ENCODE data around the gene SEMA5B. TPM values are rescaled to one million over a fixed set of nuclear protein-coding genes. Genes with fewer than 3 reads are reported as not detected.

Gene SEMA5B
- total RNA-seq, 1 experiment from 2014 or later: 1.0 TPM

DNA sequence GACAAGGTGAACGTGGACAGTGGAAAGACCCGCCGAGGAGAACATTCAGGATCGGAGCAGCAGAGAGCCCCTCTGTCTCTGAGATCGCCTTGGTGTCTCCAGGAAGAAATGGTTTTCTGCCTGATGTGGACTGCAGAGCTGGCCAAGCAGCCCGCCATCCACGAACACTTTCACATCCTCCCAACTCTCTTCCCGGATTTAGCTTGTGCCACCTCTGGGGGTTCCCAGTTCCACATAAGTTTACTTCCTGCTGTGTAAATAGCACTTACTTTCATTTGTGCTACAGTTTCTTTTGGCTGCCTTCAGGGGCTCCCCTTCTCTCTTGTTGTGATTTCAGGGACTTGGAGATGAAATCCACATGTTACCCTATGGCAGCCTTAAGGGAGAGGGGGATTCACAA lies 48.4 kb downstream of the SEMA5B start:
- DNase-seq: no peak
- Histone ChIP-seq H3K4me1 (peaks cover 4% of the 10 kb centered on the region; the same call in 1 of the 2 replicates), H3K4me3 (ENCODE audit: low read depth, low read length) (no peak overlapping the region), H3K27me3 (replicated peaks; ENCODE audit: control insufficient read depth, insufficient read depth, low read length) (no peaks in the 10 kb centered on the region), H3K9me3 (no peaks in the 10 kb centered on the region), H3K36me3 (ENCODE audit: control insufficient read depth, insufficient read depth, low read length) (no peaks in the 10 kb centered on the region)
- Mint-ChIP-seq H3K9me3 (ENCODE audit: unreplicated experiment) (no peaks in the 10 kb centered on the region), H3K36me3 (ENCODE audit: insufficient read depth, unreplicated experiment) (no peaks in the 10 kb centered on the region), H3K27me3 (ENCODE audit: insufficient read depth, unreplicated experiment) (no peaks in the 10 kb centered on the region), H3K4me1 (ENCODE audit: low read depth, unreplicated experiment) (peaks cover 7% of the 10 kb centered on the region), H3K4me3 (ENCODE audit: unreplicated experiment) (no peak overlapping the region), H3K27ac (ENCODE audit: unreplicated experiment) (no peak overlapping the region)
- BruUV-seq (replicated peaks): no TSS peak
- POLR2A ChIA-PET: no interaction called here
- CTCF ChIA-PET: no interaction called here
- TF ChIP-seq, protein P1, sequence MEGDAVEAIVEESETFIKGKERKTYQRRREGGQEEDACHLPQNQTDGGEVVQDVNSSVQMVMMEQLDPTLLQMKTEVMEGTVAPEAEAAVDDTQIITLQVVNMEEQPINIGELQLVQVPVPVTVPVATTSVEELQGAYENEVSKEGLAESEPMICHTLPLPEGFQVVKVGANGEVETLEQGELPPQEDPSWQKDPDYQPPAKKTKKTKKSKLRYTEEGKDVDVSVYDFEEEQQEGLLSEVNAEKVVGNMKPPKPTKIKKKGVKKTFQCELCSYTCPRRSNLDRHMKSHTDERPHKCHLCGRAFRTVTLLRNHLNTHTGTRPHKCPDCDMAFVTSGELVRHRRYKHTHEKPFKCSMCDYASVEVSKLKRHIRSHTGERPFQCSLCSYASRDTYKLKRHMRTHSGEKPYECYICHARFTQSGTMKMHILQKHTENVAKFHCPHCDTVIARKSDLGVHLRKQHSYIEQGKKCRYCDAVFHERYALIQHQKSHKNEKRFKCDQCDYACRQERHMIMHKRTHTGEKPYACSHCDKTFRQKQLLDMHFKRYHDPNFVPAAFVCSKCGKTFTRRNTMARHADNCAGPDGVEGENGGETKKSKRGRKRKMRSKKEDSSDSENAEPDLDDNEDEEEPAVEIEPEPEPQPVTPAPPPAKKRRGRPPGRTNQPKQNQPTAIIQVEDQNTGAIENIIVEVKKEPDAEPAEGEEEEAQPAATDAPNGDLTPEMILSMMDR (IDR thresholded peaks at IDR 0.05; ENCODE audit: insufficient read depth in 1 of 2, low read depth in 1 of 2, low read length in 1 of 2, severe bottlenecking in 1 of 2, unreplicated experiment in 1 of 2): no peak
- intact Hi-C loops (cut with micrococcal nuclease; ENCODE audit: unreplicated experiment): no loop called here

DNA sequence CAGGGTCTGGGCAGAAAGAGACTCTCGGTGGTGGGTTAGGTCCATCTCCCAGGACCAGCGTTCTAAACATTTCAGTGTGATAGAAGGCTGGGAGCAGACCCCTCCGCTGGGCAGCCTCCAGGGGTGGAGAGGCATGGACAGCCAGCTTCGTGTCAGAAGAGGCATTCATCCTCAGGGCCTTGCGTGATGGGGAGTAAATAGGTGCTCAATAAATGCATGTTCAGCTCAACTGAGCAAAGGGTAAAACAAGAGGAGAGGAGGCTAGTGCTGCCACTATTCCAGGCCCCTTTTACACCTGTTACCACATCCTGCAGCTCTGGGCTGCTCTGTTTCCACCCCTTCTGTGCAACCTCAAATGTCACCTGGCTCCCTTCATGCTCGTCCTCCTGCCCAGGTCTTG lies 49.0 kb downstream of the SEMA5B start:
- H3K36me3 Mint-ChIP-seq (ENCODE audit: insufficient read depth, unreplicated experiment): no peaks in the 10 kb centered on the region
- H3K9me3 ChIP-seq: no peaks in the 10 kb centered on the region
- peaks cover 4% of the 10 kb centered on the region; the same call in 1 of the 2 replicates for H3K4me1 ChIP-seq
- H3K36me3 ChIP-seq (ENCODE audit: control insufficient read depth, insufficient read depth, low read length): no peaks in the 10 kb centered on the region
- H3K9me3 Mint-ChIP-seq (ENCODE audit: unreplicated experiment): no peaks in the 10 kb centered on the region
- CTCF ChIA-PET: no interaction called here
- POLR2A ChIA-PET: no interaction called here
- H3K27ac Mint-ChIP-seq (ENCODE audit: unreplicated experiment): no peak overlapping the region
- H3K27me3 Mint-ChIP-seq (ENCODE audit: insufficient read depth, unreplicated experiment): no peaks in the 10 kb centered on the region
- H3K27me3 ChIP-seq (replicated peaks; ENCODE audit: control insufficient read depth, insufficient read depth, low read length): no peaks in the 10 kb centered on the region
- H3K4me3 ChIP-seq (ENCODE audit: low read depth, low read length): no peak overlapping the region
- BruUV-seq (replicated peaks): no TSS peak
- TF ChIP-seq, protein P1 (IDR thresholded peaks at IDR 0.05; ENCODE audit: insufficient read depth in 1 of 2, low read depth in 1 of 2, low read length in 1 of 2, severe bottlenecking in 1 of 2, unreplicated experiment in 1 of 2): no peak
- H3K4me3 Mint-ChIP-seq (ENCODE audit: unreplicated experiment): no peak overlapping the region
- H3K4me1 Mint-ChIP-seq (ENCODE audit: low read depth, unreplicated experiment): peaks cover 7% of the 10 kb centered on the region
- no peak for DNase-seq
- intact Hi-C loops (cut with micrococcal nuclease; ENCODE audit: unreplicated experiment): no loop called here

DNA sequence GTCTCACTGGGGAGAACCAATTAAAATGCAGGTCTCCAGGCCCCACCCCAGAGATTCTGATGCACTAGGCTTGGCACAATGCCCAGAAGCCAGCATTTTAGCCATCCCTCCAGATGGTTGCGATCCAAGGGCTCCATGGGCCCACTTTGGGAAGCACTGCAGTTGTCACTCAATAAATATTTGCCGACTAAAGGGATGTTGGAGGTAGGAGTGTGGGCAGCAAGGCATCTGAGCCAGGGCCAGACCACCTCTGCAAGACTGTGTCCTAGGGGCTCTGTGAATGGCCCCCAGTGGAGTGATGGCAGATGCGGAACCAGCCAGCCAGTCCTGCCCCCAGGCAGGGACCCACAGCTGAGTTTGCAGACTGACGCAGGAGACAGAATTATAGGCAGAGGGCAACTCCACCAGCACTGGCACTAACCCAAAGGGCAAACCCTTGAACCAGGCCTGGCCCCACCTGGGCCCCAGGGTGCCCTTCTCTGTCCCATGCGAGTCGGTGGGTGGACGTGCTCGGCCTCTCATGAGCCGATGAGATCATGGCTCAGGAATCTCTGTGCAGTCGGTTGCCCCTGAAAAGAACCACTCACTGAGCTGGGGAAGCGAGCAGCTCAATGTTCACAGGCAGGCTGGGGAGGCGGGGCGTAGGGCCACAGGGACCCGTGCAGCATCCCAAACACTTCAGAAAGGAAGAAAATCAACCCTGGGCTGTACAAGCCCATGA lies 49.7 kb downstream of the SEMA5B start:
- Mint-ChIP-seq H3K27ac (ENCODE audit: unreplicated experiment) (no peak overlapping the region), H3K27me3 (ENCODE audit: insufficient read depth, unreplicated experiment) (no peaks in the 10 kb centered on the region), H3K4me1 (ENCODE audit: low read depth, unreplicated experiment) (peaks cover 7% of the 10 kb centered on the region), H3K9me3 (ENCODE audit: unreplicated experiment) (no peaks in the 10 kb centered on the region), H3K4me3 (ENCODE audit: unreplicated experiment) (no peak overlapping the region), H3K36me3 (ENCODE audit: insufficient read depth, unreplicated experiment) (no peaks in the 10 kb centered on the region)
- BruUV-seq (replicated peaks): no TSS peak
- intact Hi-C loops (cut with micrococcal nuclease; ENCODE audit: unreplicated experiment): no loop called here
- TF ChIP-seq, protein P1 (IDR thresholded peaks at IDR 0.05; ENCODE audit: insufficient read depth in 1 of 2, low read depth in 1 of 2, low read length in 1 of 2, severe bottlenecking in 1 of 2, unreplicated experiment in 1 of 2): no peak
- H3K36me3 ChIP-seq (ENCODE audit: control insufficient read depth, insufficient read depth, low read length): no peaks in the 10 kb centered on the region
- DNase-seq: no peak
- POLR2A ChIA-PET: no interaction called here
- CTCF ChIA-PET: no interaction called here
- no peaks in the 10 kb centered on the region for H3K27me3 ChIP-seq (replicated peaks; ENCODE audit: control insufficient read depth, insufficient read depth, low read length)
- no peak overlapping the region for H3K4me3 ChIP-seq (ENCODE audit: low read depth, low read length)
- no peaks in the 10 kb centered on the region for H3K9me3 ChIP-seq
- peaks cover 4% of the 10 kb centered on the region; the same call in 1 of the 2 replicates for H3K4me1 ChIP-seq

Measured in Caco-2 (cell line).